GM12864 (cell line): ENCODE results near the gene MED26.

Experiments
- DNase-seq: peaks from one replicate; pipeline ENCODE4 v3.0.0-alpha.2; 2011; ENCODE audit warnings: low read depth
- H3K4me3 ChIP-seq: 2 replicates; pipeline ENCODE4 v1.5.1; 2011; ENCODE audit warnings: mild to moderate bottlenecking, low read depth, low read length, control low read depth
- CTCF ChIP-seq: IDR thresholded peaks from 2 replicates; pipeline ENCODE4 v1.5.1; 2011; ENCODE audit warnings: low read depth, mild to moderate bottlenecking, moderate library complexity, low read length, control low read depth, inconsistent platforms; ENCODE audit errors: missing control alignments

Gene MED26

GRCh38 chr19:16668176-16668575, 40.2 kb upstream of the MED26 start:
- TF ChIP-seq CTCF = no peak
- H3K4me3 ChIP-seq = no peak overlapping the region
- DNase-seq = no peak

- peak overlapping the region; percentile 60 for H3K4me3 ChIP-seq
- no peak for TF ChIP-seq CTCF
Observed at GRCh38 chr19:16661480-16662034, 33.6 kb upstream of the MED26 start.

GRCh38 chr19:16660763-16661479, 32.9 kb upstream of the MED26 start, which contains the start of gene TMEM38A:
TSS of gene TMEM38A (plus strand) at chr19:16661139. CDS start at chr19:16661218, 79 bp downstream.
- DNase-seq = no peak
- no peak for TF ChIP-seq CTCF
- H3K4me3 ChIP-seq = peak within 1 kb of the TSS; percentile 70

More at GRCh38 chr19:16661480-16662034, 33.6 kb upstream of the MED26 start:
- DNase-seq = peak; percentile 36

GRCh38 chr19:16659832-16660708, 32.1 kb upstream of the MED26 start, which contains the start of gene SMIM7:
TSS of gene SMIM7 (minus strand) at chr19:16660144. CDS start at chr19:16660110, 34 bp downstream.
- DNase-seq = peak; percentile 97
- peak within 1 kb of the TSS; percentile 70 for H3K4me3 ChIP-seq
- no peak for TF ChIP-seq CTCF

GRCh38 chr19:16659464-16659831, 31.4 kb upstream of the MED26 start:
- H3K4me3 ChIP-seq = peak overlapping the region; percentile 70
- DNase-seq = no peak
- TF ChIP-seq CTCF = no peak

GRCh38 chr19:16657384-16657783, 29.4 kb upstream of the MED26 start:
- no peak for TF ChIP-seq CTCF
- DNase-seq = no peak
- no peak overlapping the region for H3K4me3 ChIP-seq
